SK-N-SH (cell line): ENCODE results near the gene RASGRP4. TPM values are rescaled to one million over a fixed set of nuclear protein-coding genes. Genes with fewer than 3 reads are reported as not detected.

ENCODE experiments used
- CTCF ChIA-PET: fragments of 300-600, 350-600 bp; formaldehyde crosslinking; extraction: SDS; loops from one replicate; lab custom pipeline; 2021; lab: Yijun Ruan, JAX
- POLR2A ChIA-PET: fragments of 350-600 bp; sonication (Branson Sonifier 250); formaldehyde crosslinking; extraction: SDS; loops from one replicate; lab custom pipeline; 2020; ENCODE audit warnings: antibody characterized with exemption, inconsistent platforms; lab: Yijun Ruan, JAX
- DNase-seq: peaks from one replicate; pipeline ENCODE4 v3.0.0; 2012
- H2AFZ ChIP-seq: fragments of 200-600 bp; sonication (generic); 2 replicates; pipeline ENCODE4 v1.8.1; 2016; ENCODE audit warnings: antibody characterized with exemption, mild to moderate bottlenecking, low read depth
- H3F3A ChIP-seq: fragments of 200-600 bp; sonication (generic); replicated peaks from 2 replicates; pipeline ENCODE3; 2016; ENCODE audit warnings: antibody characterized with exemption, mild to moderate bottlenecking; ENCODE audit not compliant: insufficient read depth
- H3K27ac ChIP-seq, 2 experiments: fragments of 200-500 bp in 1 of 2; fragments of 200-600 bp in 1 of 2; sonication (Bioruptor generic) in 1 of 2; sonication (generic), shearing (Covaris generic) in 1 of 2; 2 replicates each; pipeline versions ENCODE4 v1.5.1 to v1.6.1; 2014 to 2016; ENCODE audit warnings: low read depth in 2 of 2, inconsistent platforms in 1 of 2, low read length in 1 of 2, mild to moderate bottlenecking in 1 of 2, mixed read lengths in 1 of 2
- H3K27me3 ChIP-seq: fragments of 200-600 bp; sonication (generic), shearing (Covaris generic); 2 replicates; pipeline ENCODE4 v1.6.1; 2016; ENCODE audit warnings: mixed run types; ENCODE audit not compliant: insufficient read depth
- H3K36me3 ChIP-seq, 2 experiments: fragments of 200-500 bp in 1 of 2; fragments of 200-600 bp in 1 of 2; sonication (Bioruptor generic) in 1 of 2; sonication (generic) in 1 of 2; replicated peaks in 1 of 2; 2 replicates each; pipeline versions ENCODE3 to v1.5.1; 2014 to 2016; ENCODE audit warnings: low read length in 1 of 2, mild to moderate bottlenecking in 1 of 2; ENCODE audit not compliant: insufficient read depth in 2 of 2, control insufficient read depth in 1 of 2
- H3K4me1 ChIP-seq, 2 experiments: fragments of 200-500 bp in 1 of 2; fragments of 200-600 bp in 1 of 2; sonication (Bioruptor generic) in 1 of 2; sonication (generic), shearing (Covaris generic) in 1 of 2; 2 replicates each; pipeline versions ENCODE4 v1.5.1 to v1.6.1; 2014 to 2016; ENCODE audit warnings: low read depth in 1 of 2, low read length in 1 of 2, mixed run types in 1 of 2; ENCODE audit not compliant: insufficient read depth in 2 of 2, control insufficient read depth in 1 of 2
- H3K4me2 ChIP-seq: fragments of 200-600 bp; sonication (generic), shearing (Covaris generic); 2 replicates; pipeline ENCODE4 v1.6.1; 2017; ENCODE audit warnings: mixed run types
- H3K4me3 ChIP-seq, 2 experiments: fragments of 200-500 bp in 1 of 2; fragments of 200-600 bp in 1 of 2; sonication (Bioruptor generic) in 1 of 2; sonication (generic), shearing (Covaris generic) in 1 of 2; 2 replicates each; pipeline versions ENCODE4 v1.5.1 to v1.8.1; 2014 to 2016; ENCODE audit warnings: low read depth in 2 of 2, inconsistent platforms in 1 of 2, low read length in 1 of 2, mild to moderate bottlenecking in 1 of 2, mixed read lengths in 1 of 2, moderate library complexity in 1 of 2
- H3K79me2 ChIP-seq: fragments of 200-600 bp; sonication (generic); 2 replicates; pipeline ENCODE4 v1.8.1; 2017; ENCODE audit warnings: mild to moderate bottlenecking; ENCODE audit not compliant: insufficient read depth
- H3K9ac ChIP-seq: fragments of 200-600 bp; sonication (generic); 2 replicates; pipeline ENCODE4 v1.6.1; 2017; ENCODE audit warnings: mixed run types
- H3K9me2 ChIP-seq: fragments of 200-600 bp; sonication (generic); 2 replicates; pipeline ENCODE4 v1.6.1; 2017; ENCODE audit warnings: mixed run types
- H3K9me3 ChIP-seq: fragments of 200-600 bp; sonication (generic); 2 replicates; pipeline ENCODE4 v1.6.1; 2017; ENCODE audit warnings: mixed run types, mild to moderate bottlenecking, moderate library complexity
- H4K20me1 ChIP-seq: fragments of 200-600 bp; sonication (generic); 2 replicates; pipeline ENCODE4 v1.6.1; 2017; ENCODE audit warnings: mild to moderate bottlenecking, mixed run types; ENCODE audit not compliant: insufficient read depth
- ELF1 ChIP-seq: IDR thresholded peaks from 2 replicates; pipeline ENCODE4 v1.4.0; 2012
- FOXJ3 ChIP-seq: sonication (generic); formaldehyde crosslinking; IDR thresholded peaks from 2 replicates; pipeline ENCODE4 v1.5.1; 2020; ENCODE audit warnings: mild to moderate bottlenecking, missing genetic modification reagents
- GABPA ChIP-seq: IDR thresholded peaks from 2 replicates; pipeline ENCODE4 v1.4.0; 2012; ENCODE audit warnings: low read depth, mild to moderate bottlenecking
- MXI1 ChIP-seq: IDR thresholded peaks from 2 replicates; pipeline ENCODE4 v1.6.1; 2012; ENCODE audit warnings: mild to moderate bottlenecking, low read depth, low read length, improper control_type of control experiment
- NFIC ChIP-seq: IDR thresholded peaks from 2 replicates; pipeline ENCODE4 v1.4.0; 2012; ENCODE audit warnings: borderline replicate concordance
- NRF1 ChIP-seq: IDR thresholded peaks from 2 replicates; pipeline ENCODE4 v1.6.1; 2012; ENCODE audit warnings: low read depth, mild to moderate bottlenecking, low read length
- POLR2AphosphoS5 ChIP-seq: IDR thresholded peaks from 2 replicates; pipeline ENCODE4 v1.6.1; 2012; ENCODE audit warnings: low read depth, low read length
- RAD21 ChIP-seq: IDR thresholded peaks from 2 replicates; pipeline ENCODE4 v1.6.1; 2012; ENCODE audit warnings: mild to moderate bottlenecking, low read length
- TAF1 ChIP-seq: IDR thresholded peaks from 2 replicates; pipeline ENCODE4 v1.6.1; 2012; ENCODE audit warnings: low read depth, mild to moderate bottlenecking, low read length, moderate library complexity, borderline replicate concordance
- USF2 ChIP-seq: fragments of 150-350 bp; IDR thresholded peaks from 2 replicates; pipeline ENCODE4 v1.6.1; 2017; ENCODE audit warnings: antibody characterized with exemption, low read length, low read depth, borderline replicate concordance
- YY1 ChIP-seq: IDR thresholded peaks from 2 replicates; pipeline ENCODE4 v1.4.0; 2012; ENCODE audit warnings: low read depth, mild to moderate bottlenecking
- ZBTB33 ChIP-seq: IDR thresholded peaks from 2 replicates; pipeline ENCODE4 v1.4.0; 2012; ENCODE audit warnings: low read depth, borderline replicate concordance
- WGBS: methylation state at CpG from one replicate; pipeline ENCODE4 v1.1.6; 2017; ENCODE audit warnings: low lambda C conversion rate; 5-methylcytosine and 5-hydroxymethylcytosine counted together
- polyA plus RNA-seq, 3 experiments: library from polyadenylated mRNA; depleted of rRNA; stranded (reverse); fragments of >200 nt; gene quantifications; 2 replicates each; pipeline ENCODE4 v1.2.3, GENCODE V29; 2012
- TF ChIP-seq, protein P1 (sequence below): IDR thresholded peaks from 2 replicates; pipeline ENCODE4; 2012

RASGRP4 gene
- polyA plus RNA-seq, 1 of the 3 experiments (the other 2 are of a cell fraction), result not detected

DNA sequence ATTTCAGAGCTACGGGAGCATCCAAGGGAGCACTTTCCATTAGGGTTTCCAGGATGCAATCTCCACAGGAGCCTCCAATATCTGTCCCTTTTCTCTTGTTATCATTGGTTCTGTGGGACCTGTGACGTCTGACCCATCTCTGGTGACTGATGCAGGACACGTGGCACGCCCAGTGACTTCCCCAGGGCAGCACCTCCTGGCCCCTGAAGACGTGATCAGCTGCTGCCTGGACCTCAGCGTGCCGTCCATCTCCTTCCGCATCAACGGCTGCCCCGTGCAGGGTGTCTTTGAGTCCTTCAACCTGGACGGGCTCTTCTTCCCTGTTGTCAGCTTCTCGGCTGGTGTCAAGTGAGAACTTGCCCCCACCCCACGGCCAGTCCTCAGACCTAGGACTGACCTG is 33.0 kb upstream of the RASGRP4 start:
- WGBS, result 46% methylated on average over 12 of the region's 13 CpGs
- Histone ChIP-seq H3K27ac (no peak overlapping the region), H3K79me2 (no peaks in the 10 kb centered on the region), H3K27me3 (no peaks in the 10 kb centered on the region), H3K36me3 (no peaks in the 10 kb centered on the region), H4K20me1 (no peaks in the 10 kb centered on the region), H3K9me2 (no peaks in the 10 kb centered on the region), H3K4me1 (no peaks in the 10 kb centered on the region), H3K9ac (no peak overlapping the region), H3K9me3 (no peaks in the 10 kb centered on the region), H3K4me2 (no peak overlapping the region), H3K4me3 (no peak overlapping the region), H3F3A (no peaks in the 10 kb centered on the region), H2AFZ (no peak overlapping the region)
- no peak for TF ChIP-seq POLR2AphosphoS5
- TF ChIP-seq FOXJ3, result no peak
- TF ChIP-seq USF2, result no peak
- TF ChIP-seq GABPA, result no peak
- TF ChIP-seq, protein P1, sequence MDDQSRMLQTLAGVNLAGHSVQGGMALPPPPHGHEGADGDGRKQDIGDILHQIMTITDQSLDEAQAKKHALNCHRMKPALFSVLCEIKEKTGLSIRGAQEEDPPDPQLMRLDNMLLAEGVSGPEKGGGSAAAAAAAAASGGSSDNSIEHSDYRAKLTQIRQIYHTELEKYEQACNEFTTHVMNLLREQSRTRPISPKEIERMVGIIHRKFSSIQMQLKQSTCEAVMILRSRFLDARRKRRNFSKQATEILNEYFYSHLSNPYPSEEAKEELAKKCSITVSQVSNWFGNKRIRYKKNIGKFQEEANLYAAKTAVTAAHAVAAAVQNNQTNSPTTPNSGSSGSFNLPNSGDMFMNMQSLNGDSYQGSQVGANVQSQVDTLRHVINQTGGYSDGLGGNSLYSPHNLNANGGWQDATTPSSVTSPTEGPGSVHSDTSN, result no peak
- TF ChIP-seq YY1, result no peak
- no peak for TF ChIP-seq RAD21
- TF ChIP-seq ZBTB33, result no peak
- ChIA-PET CTCF (interaction anchor here (0.9 kb wide), 1 partner anchor 56 kb away, joined by 3 read pairs; the partner anchor contains the start of gene FAM98C), POLR2A (no interaction called here)
- no peak for DNase-seq

- no peak overlapping the region for H3K4me3 ChIP-seq
- TF ChIP-seq NFIC (no peak), MXI1 (no peak), ELF1 (no peak), FOXJ3 (no peak), YY1 (no peak), TAF1 (no peak), NRF1 (no peak)
- TF ChIP-seq, protein P1, result no peak
- TF ChIP-seq, all 33 proteins: peak for 0
- Histone ChIP-seq H3F3A (no peaks in the 10 kb centered on the region), H2AFZ (no peak overlapping the region), H3K9me2 (no peaks in the 10 kb centered on the region), H3K4me1 (no peaks in the 10 kb centered on the region), H3K79me2 (no peaks in the 10 kb centered on the region), H3K36me3 (no peaks in the 10 kb centered on the region), H3K4me2 (no peak overlapping the region), H3K9ac (no peak overlapping the region), H4K20me1 (no peaks in the 10 kb centered on the region), H3K9me3 (no peaks in the 10 kb centered on the region), H3K27ac (no peak overlapping the region), H3K27me3 (no peaks in the 10 kb centered on the region)
- ChIA-PET CTCF (no interaction called here), POLR2A (no interaction called here)
- WGBS, result 59% methylated on average over 15 of the region's 15 CpGs
- DNase-seq, result no peak
Observed at GRCh38 chr19:38457690-38458405, 31.8 kb upstream of the RASGRP4 start.
